ENCODE results near the gene MCF2L. TPM values are rescaled to one million over a fixed set of nuclear protein-coding genes. Genes with fewer than 3 reads are reported as not detected.

MCF2L gene
- total RNA-seq, 1 donor = 3.2 TPM

DNA sequence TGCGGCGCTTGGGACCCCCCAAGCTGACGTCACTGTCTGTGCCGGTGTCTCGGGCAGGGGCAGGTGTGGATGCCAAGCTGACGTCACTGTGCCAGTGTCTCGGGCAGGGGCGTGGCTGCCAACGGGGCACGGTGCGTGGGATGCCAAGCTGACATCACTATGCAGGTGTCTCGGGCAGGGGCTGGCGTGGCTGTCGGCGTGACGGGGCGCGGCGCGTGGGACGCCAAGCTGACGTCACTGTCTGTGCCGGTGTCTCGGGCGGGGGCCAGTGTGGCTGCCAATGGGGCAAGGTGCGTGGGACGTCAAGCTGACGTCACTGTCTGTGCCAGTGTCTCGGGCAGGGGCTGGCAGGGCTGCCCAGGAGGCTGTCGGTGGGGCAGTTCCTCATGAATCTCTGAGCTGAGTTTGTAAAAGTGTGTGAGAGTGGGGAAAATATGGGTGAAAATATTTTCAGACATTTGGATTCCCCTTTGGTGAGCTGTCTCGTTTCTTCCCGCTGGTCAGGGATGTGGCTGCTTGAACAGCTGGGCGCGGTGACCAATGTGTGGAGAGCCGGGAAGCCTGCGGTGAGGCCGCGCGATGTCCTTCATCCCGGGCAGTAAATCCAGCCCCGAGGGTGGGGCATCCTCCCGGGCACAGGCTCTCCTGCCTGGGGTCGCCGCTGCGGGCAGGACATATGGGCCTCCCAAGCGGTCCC is 25.2 kb downstream of the MCF2L start:
- DNase-seq (ENCODE audit: low read depth in 2 of 3, low spot score in 2 of 3) = no peak

- no peak for DNase-seq (ENCODE audit: low read depth in 2 of 3, low spot score in 2 of 3)
Measured at GRCh38 chr13:112994781-112995355, 25.9 kb downstream of the MCF2L start.

- DNase-seq (ENCODE audit: low read depth in 2 of 3, low spot score in 2 of 3) = no peak
Measured at GRCh38 chr13:112995395-112996191, 26.6 kb downstream of the MCF2L start.

DNA sequence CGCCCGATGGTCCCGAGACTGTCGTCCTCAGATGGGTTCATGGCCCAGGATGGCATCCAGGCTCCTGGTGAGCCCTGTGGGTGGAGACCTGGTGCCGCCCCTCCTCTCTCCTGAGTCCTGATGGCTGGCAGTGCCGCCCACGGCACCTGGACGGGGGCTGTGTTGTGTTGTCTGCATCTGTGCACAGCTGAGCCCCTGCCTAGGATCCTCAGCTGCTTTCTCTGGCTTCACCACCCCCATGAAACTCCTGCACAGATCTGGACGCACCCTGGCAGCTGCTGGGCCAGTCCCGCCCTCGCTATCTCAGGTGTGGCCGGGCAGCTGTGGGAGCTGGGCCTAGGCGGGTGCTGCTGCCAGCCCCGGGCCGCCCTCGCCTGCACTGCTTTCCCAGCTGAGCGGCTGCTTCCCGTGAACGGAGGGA is 27.7 kb downstream of the MCF2L start:
- no peak for DNase-seq (ENCODE audit: low read depth in 2 of 3, low spot score in 2 of 3)

DNA sequence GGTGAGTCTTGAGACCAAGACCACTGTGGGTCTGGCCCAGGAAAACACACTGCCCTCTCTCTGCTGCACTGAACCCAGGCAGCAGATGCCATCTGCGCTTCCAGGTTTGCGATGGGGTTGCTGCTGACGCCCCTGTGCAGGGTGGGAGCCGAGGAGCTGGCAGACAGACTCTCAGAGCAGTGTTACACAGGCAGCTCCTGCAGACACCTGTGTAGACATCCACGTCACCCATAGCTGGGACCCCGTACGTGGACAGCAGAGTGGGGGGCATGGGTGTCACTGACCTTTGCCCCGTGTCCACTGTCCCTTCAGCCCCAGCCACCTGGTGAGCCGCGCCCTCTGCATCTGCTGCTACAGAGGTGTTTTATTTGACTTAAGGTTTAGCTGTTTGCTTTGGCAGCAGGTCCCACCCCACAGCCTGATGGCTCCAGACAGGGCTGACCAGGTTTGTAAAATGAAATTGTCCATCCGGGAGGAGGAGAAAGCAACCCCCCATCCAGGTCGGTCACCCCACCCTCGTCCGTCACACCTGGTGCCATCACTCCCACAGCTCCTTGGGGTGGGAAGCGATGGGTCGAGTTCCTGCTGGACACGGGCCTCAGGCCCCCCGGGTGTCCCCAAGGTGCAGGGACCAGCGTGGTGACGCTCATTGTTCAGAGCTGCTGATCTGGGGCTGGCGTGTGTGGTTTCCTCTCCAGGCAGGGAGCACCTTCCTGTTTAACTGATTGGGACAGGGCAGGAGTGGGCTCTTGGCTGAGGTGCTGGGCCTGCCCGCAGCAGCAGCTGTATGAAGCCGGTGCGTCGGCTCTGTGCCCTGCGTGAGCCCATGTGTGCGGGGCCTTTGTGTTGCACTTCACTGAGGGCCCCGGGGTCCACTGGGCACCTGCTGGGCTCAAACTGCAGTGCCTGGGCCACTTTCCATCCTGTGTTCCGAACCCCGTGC is 28.4 kb downstream of the MCF2L start:
- DNase-seq (ENCODE audit: low read depth in 2 of 3, low spot score in 2 of 3) = peak in 1 of 3 donors; percentile 40

- no peak for DNase-seq (ENCODE audit: low read depth in 2 of 3, low spot score in 2 of 3)
Measured at GRCh38 chr13:112998521-112999280, 29.7 kb downstream of the MCF2L start.

DNA sequence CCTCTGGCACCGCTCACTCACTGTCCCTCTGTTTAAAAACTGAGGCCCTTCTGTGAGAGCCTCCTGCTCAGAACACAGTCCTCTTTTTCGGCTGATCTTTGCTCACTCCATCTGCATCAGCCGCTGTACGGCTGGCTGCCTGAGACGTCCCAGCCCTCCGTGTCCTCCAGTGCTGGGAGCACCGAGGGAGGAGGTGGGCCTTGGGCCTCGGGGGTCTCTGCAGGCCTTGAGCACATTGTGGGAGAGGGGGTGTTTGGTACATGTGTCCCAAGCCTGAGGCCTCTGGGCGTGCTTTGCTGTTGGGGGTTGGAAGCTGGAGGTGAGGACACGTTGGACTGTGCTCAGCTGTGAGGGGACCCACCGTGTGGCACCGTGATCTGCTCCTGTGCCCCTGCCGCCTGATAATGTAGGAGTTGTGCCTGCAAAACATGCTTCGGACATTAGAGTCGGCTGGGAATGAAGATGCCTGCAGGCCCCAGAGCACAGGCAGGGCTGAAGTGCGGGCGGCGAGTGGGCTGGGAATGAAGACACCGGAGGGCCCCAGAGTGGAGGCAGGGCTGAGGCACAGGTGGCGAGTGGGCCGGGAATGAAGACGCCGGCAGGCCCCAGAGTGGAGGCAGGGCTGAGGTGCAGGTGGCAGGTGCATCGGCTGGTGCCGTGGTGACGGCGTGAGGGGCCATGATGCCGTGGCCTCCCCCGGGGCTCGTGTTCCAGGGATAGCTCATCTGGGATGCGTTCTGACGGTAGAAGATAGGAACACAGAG is 30.6 kb downstream of the MCF2L start:
- no peak for DNase-seq (ENCODE audit: low read depth in 2 of 3, low spot score in 2 of 3)

- DNase-seq (ENCODE audit: low read depth in 2 of 3, low spot score in 2 of 3) = no peak
Measured at GRCh38 chr13:113000575-113000974, 31.6 kb downstream of the MCF2L start.

DNA sequence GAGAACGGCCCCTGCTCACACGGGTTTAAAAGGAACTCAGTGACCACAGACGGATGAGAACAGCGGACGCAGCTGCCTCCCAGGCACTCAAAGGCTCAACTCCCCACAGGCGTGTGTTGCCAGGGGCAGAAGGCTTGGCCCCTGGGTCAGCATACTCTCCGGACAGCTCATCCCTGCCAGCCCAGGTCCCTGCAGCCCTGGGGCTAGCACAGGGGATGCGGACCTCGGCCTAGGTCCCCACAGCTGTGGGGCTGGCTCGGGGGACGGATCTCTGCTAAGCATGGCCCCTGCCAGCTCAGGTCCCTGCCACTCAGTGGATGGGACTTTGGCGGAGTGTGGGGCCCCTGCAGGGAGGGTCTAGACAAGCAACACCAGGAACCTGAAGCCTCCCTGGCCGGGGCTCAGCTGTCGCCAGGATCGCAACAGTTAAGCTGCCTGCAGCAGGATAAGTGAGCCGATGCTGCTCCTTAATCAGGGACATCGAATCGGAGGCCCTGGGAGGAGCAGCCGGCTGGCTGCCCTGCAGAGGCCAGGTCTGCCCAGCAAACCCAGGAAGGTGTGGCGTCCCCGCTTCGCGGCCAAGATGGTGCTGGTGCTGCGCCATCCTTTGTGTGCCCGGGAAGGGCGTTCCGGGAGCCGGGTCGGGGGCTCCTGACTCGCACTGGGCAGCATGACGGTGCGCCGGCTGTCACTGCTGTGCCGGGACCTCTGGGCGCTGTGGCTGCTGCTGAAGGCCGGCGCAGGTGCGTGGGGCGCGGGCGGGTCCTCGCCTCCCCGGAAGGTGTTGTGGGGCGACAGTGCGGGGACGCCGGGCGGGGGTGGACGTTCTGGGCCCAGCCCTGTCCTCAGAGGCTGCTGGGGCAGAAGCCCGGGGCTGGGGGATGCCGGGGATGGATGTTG is 32.5 kb downstream of the MCF2L start:
- DNase-seq (ENCODE audit: low read depth in 2 of 3, low spot score in 2 of 3) = peak in 2 of 3 donors; percentile 67 to 85

DNA sequence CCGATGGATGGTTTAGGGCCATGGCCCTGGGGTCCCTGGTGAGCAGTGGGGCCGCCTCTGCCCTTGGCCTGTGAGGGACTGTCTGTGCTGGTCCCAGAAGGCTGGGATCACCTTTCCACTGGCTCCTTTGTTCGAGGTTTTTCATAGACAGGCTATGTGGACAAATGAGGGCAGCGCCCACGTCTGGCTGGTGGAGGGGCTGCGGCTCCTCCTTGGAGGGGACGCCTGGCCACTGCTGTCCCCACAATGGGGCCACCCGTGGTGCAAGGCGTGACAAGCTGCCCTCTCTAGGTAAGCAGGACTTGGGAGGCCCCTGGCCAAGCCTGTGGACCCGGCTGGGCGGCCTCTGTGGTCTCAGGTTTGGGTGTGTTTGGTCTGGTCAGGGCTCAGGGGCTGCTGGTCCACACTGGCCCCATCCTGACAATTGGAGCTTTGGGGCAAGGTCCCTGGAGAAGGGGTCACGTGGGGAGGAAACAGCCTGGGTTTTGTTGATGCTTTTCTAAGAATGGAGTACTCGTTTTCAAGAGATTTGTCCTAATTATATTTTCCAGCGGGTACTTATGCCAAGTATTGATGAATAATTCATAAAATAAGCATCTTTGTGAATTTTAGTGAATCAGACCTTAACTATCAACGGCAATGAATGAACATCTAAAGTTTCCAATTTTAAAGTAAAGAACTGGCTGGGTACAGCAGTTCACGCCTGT is 33.3 kb downstream of the MCF2L start:
- DNase-seq (ENCODE audit: low read depth in 2 of 3, low spot score in 2 of 3) = no peak

DNA sequence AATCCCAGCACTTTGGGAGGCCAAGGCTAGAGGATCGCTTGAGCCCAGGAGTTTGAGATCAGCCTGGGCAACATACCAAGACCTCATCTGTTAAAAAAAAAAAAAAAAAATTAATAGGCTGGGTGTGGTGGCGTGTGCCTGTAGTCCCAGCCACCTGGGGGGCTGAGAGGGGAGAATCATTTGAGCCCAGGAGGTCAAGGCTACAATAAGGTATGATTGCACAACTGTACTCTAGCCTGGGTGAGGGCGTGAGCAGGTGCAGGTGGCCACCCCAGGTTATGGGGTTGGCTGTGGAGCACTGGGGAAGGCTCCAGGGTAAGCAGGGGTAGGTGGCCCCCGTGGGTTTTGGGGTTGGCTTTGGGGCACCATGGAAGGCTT is 33.9 kb downstream of the MCF2L start:
- no peak for DNase-seq (ENCODE audit: low read depth in 2 of 3, low spot score in 2 of 3)

DNA sequence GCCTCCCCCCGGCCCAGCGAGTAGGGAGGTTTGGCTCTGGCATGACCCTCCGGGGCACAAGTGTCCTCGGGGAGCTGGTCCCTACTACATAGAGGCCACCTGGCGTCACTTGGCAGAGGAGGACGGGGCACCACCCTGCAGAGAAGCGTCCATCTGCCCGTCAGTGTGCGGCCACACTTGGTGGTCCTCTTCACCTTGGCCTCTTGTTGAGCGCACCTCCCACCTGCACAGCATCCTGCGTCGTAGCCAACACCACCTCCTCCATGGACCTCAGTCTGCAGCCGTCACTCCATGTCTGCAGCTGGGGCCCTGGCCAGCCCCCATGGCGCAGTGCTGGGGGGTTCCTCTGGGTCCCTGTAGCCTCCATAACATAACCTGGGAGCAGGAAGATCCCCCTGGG is 35.1 kb downstream of the MCF2L start:
- no peak for DNase-seq (ENCODE audit: low read depth in 2 of 3, low spot score in 2 of 3)

DNA sequence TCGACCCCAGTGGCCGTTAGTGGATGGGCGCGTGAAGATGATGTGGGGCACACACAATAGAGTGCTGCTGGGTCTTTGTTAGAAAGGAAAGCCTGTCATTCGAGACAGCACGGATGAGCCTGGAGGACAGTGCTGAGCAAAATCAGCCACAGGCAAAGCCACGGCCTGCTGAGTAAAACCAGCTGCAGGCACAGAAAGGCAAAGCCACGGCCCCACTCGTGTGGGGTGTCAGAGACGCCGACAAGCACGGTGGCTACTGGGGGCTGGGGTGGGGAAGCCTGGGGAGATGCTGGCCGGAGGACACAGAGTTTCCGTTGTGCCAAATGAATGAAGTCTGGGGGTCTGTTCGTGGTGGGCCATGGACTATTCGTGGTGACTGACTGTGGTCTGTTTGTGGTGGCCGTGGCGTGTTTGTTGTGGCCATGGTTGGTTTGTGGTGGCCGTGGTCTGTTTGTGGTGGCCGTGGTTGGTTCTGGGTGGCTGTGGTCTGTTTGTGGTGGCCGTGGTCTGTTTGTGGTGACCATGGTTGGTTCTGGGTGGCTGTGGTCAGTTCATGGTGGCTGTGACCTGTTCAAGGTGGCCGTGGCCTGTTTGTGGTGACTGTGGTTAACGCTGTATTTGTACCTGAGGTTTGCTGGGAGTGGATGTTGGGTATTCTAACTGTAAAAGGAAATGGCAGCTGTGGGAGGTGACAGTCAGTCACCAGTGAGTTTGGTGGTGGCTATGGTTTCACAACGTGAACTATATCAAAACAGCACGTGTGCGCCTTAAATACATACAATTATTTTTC is 36.3 kb downstream of the MCF2L start:
- peak in 2 of 3 donors; percentile 39 to 59 for DNase-seq (ENCODE audit: low read depth in 2 of 3, low spot score in 2 of 3)

GRCh38 chr13:113005997-113006396 is 37.0 kb downstream of the MCF2L start:
- DNase-seq (ENCODE audit: low read depth in 2 of 3, low spot score in 2 of 3) = no peak

DNA sequence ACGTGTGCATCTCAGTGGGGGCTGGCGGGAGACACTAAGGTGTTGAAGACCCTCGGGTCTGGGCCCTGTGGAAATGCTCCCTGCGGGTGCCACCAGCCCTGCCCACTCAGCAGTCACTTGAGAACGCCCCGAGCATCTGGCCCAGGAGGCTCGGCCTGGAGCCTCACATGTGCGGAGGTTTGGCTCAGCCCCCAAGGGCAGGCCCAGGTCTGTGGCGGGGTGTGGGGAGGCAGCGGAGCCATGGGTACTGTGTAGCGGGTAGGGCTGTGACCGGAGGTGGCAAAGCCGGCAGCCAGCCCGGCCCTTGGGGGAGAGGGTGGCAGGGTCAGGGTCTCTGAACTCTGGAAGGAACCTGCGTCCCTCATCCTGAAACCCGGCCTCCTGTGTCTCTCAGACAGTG is 37.6 kb downstream of the MCF2L start:
- no peak for DNase-seq (ENCODE audit: low read depth in 2 of 3, low spot score in 2 of 3)

- DNase-seq (ENCODE audit: low read depth in 2 of 3, low spot score in 2 of 3) = no peak
Measured at GRCh38 chr13:113008851-113009250, 39.8 kb downstream of the MCF2L start.

Measured in hematopoietic multipotent progenitor cell (in vitro differentiated cells).